Measurements from ENCODE around the gene ZCCHC14. TPM values are rescaled to one million over a fixed set of nuclear protein-coding genes. Genes with fewer than 3 reads are reported as not detected.

The ZCCHC14 gene
- total RNA-seq, 1 experiment from 2014 or later = not detected

DNA sequence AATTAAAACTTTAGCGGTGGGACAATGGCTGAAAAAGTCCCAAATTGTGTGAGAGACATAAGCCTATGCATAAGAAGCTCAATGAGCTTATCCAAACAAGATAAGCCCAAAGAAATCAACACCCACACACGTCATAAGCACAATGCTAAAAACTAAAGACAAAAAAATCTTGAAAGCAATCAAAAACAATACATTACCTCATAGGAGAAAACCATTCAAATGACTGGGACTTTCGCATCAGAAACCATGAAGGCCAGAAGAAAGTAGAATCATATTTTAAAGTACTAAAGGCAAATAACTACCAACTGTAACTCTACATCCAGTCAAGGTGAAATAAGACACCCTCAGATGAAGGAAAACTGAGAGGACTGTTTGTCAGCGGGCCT, 50.2 kb downstream of the ZCCHC14 start:
- no peaks in the 10 kb centered on the region for H3K27me3 ChIP-seq (ENCODE audit: low read length)
- H3K36me3 ChIP-seq (ENCODE audit: insufficient read depth, low read length) = no peaks in the 10 kb centered on the region
- no peak overlapping the region for H3K27ac ChIP-seq (ENCODE audit: low read length)
- no peaks in the 10 kb centered on the region for H3K4me1 ChIP-seq (ENCODE audit: low read length)
- no peak overlapping the region for H2AFZ ChIP-seq (ENCODE audit: low read length)
- no peak for DNase-seq
- no peaks in the 10 kb centered on the region for H3K79me2 ChIP-seq (ENCODE audit: low read length)
- H3K9me3 ChIP-seq (ENCODE audit: low read length) = no peaks in the 10 kb centered on the region
- no peaks in the 10 kb centered on the region for H4K20me1 ChIP-seq (ENCODE audit: insufficient read depth, low read depth, low read length)
- no peak overlapping the region for H3K4me3 ChIP-seq (ENCODE audit: low read length)
- H3K9ac ChIP-seq (ENCODE audit: low read length) = no peak overlapping the region
- no peak overlapping the region for H3K4me2 ChIP-seq (ENCODE audit: low read depth, low read length, poor library complexity, severe bottlenecking)
- no peaks in the 10 kb centered on the region for H3K9me2 ChIP-seq (replicated peaks; ENCODE audit: insufficient read depth, low read length)

DNA sequence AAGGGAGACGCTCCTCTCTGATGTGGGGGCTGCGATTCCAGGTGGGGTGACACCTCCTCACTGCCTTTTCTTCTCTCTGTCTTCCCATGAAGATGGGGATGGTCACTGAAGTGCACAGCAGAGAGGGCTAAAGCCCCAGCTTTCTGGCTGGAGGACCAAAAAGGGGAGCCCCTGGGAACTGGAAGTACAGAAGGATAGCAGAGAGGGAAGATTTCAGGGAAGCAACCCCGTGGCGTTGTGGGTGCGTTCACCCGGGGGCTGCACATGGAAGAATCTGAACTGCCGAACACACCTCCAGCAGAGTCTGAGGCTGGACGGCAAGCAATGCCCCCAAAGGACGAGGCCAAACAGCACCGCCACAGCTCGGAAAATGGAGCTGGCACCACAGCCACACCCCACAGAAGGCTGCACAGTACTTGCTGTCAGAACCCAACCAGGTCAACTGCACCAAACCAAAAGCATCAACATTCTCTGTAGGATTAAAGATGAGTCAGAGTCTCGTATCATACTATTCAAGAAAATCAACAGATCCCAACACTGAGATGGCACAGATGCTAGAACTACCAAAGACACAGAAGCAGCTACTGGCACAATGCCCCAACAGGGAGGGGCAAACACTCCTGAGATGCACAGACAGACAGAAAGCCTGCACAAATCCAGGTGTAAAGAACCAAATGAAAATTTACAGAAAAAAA, 50.8 kb downstream of the ZCCHC14 start:
- Histone ChIP-seq H3K9me2 (replicated peaks; ENCODE audit: insufficient read depth, low read length) (no peaks in the 10 kb centered on the region), H3K9ac (ENCODE audit: low read length) (no peak overlapping the region), H3K27ac (ENCODE audit: low read length) (no peak overlapping the region), H3K4me3 (ENCODE audit: low read length) (no peak overlapping the region), H3K36me3 (ENCODE audit: insufficient read depth, low read length) (no peaks in the 10 kb centered on the region), H3K9me3 (ENCODE audit: low read length) (no peaks in the 10 kb centered on the region), H3K27me3 (ENCODE audit: low read length) (no peaks in the 10 kb centered on the region), H3K79me2 (ENCODE audit: low read length) (no peaks in the 10 kb centered on the region), H2AFZ (ENCODE audit: low read length) (no peak overlapping the region), H3K4me2 (ENCODE audit: low read depth, low read length, poor library complexity, severe bottlenecking) (no peak overlapping the region), H4K20me1 (ENCODE audit: insufficient read depth, low read depth, low read length) (no peaks in the 10 kb centered on the region), H3K4me1 (ENCODE audit: low read length) (no peaks in the 10 kb centered on the region)
- no peak for DNase-seq

DNA sequence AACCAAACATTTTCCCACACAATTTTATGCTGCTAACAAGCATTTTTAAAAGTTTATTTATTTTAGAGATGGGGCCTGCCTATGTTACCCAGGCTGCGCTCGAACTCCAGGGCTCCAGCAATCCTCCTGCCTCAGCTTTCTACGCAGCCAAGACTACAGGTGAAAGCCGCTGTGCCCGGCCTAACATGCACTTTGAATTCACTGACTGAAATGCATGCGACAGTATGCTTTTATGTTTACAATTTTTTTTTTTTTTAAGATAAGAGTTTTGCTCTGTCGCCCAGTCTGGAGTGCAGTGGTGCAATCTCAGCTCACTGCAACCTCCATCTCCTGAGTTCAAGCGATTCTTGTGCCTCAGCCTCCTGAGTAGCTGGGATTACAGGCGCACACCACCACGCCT, 52.9 kb downstream of the ZCCHC14 start:
- no peaks in the 10 kb centered on the region for H3K4me1 ChIP-seq (ENCODE audit: low read length)
- H4K20me1 ChIP-seq (ENCODE audit: insufficient read depth, low read depth, low read length) = no peaks in the 10 kb centered on the region
- no peaks in the 10 kb centered on the region for H3K79me2 ChIP-seq (ENCODE audit: low read length)
- H3K4me3 ChIP-seq (ENCODE audit: low read length) = no peak overlapping the region
- no peaks in the 10 kb centered on the region for H3K36me3 ChIP-seq (ENCODE audit: insufficient read depth, low read length)
- H2AFZ ChIP-seq (ENCODE audit: low read length) = no peak overlapping the region
- H3K9me2 ChIP-seq (replicated peaks; ENCODE audit: insufficient read depth, low read length) = no peaks in the 10 kb centered on the region
- DNase-seq = no peak
- no peaks in the 10 kb centered on the region for H3K9me3 ChIP-seq (ENCODE audit: low read length)
- no peaks in the 10 kb centered on the region for H3K27me3 ChIP-seq (ENCODE audit: low read length)
- H3K4me2 ChIP-seq (ENCODE audit: low read depth, low read length, poor library complexity, severe bottlenecking) = no peak overlapping the region
- no peak overlapping the region for H3K9ac ChIP-seq (ENCODE audit: low read length)
- H3K27ac ChIP-seq (ENCODE audit: low read length) = no peak overlapping the region

DNA sequence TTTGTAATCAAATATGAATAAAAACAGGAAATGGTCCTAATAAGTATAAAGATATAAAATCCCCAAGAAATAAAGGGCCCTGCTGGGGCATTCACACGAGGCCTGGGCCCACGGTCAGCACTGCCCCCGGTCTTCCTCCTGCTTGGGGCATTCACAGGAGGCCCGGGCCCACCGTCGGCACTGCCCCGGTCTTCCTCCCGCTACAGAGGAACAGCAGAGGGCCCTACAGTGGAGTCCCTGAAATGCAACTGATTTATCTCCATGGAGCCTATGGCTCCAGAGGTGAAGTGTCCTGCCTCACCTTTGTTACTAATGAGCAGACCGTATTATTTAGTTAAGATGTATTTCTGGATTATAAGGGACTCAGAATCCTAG, 54.2 kb downstream of the ZCCHC14 start:
- no peak overlapping the region for H3K4me3 ChIP-seq (ENCODE audit: low read length)

DNA sequence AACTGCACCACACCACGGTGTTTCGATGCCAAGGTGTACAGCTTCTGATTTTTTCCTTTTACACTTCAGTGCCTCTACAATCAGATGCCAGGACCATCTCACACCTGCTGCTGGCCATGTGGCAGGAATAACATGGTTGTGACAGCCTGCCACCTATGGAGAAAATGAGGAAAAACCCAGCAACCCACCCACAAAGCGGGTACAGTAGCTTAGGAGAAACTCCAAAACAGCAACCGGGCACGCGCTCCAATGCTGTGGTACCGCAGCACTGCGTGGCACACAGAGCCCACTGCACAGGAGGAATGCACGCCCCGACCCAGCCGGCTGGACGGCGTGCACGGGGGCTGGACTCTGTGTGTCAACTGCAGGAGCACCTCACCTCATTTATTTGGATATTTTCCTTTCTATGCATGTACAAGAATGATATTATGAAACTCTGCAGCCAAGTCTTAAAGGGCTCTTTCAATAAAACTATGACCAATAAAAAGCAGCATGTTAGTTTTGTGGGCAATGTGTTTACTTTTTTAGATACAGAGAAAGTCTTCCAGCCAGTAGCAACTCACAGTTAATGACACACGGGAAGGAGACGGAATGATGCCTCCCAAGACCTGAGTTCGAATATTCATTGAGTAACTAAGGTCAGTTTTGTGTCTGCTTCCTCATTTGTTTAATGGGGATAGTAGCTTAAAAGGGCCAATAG, 54.8 kb downstream of the ZCCHC14 start:
- Histone ChIP-seq H3K4me1 (ENCODE audit: low read length) (no peaks in the 10 kb centered on the region), H3K27ac (ENCODE audit: low read length) (no peak overlapping the region), H3K9ac (ENCODE audit: low read length) (no peak overlapping the region), H3K79me2 (ENCODE audit: low read length) (no peaks in the 10 kb centered on the region), H4K20me1 (ENCODE audit: insufficient read depth, low read depth, low read length) (no peaks in the 10 kb centered on the region), H3K4me2 (ENCODE audit: low read depth, low read length, poor library complexity, severe bottlenecking) (no peak overlapping the region), H2AFZ (ENCODE audit: low read length) (no peak overlapping the region), H3K9me2 (replicated peaks; ENCODE audit: insufficient read depth, low read length) (no peaks in the 10 kb centered on the region), H3K27me3 (ENCODE audit: low read length) (no peaks in the 10 kb centered on the region), H3K9me3 (ENCODE audit: low read length) (no peaks in the 10 kb centered on the region), H3K36me3 (ENCODE audit: insufficient read depth, low read length) (no peaks in the 10 kb centered on the region), H3K4me3 (ENCODE audit: low read length) (no peak overlapping the region)
- no peak for DNase-seq

More for the DNA sequence above, 54.2 kb downstream of the ZCCHC14 start:
- DNase-seq = no peak
- H3K27ac ChIP-seq (ENCODE audit: low read length) = no peak overlapping the region
- H4K20me1 ChIP-seq (ENCODE audit: insufficient read depth, low read depth, low read length) = no peaks in the 10 kb centered on the region
- H2AFZ ChIP-seq (ENCODE audit: low read length) = no peak overlapping the region
- H3K27me3 ChIP-seq (ENCODE audit: low read length) = no peaks in the 10 kb centered on the region
- H3K9me2 ChIP-seq (replicated peaks; ENCODE audit: insufficient read depth, low read length) = no peaks in the 10 kb centered on the region
- H3K9me3 ChIP-seq (ENCODE audit: low read length) = no peaks in the 10 kb centered on the region
- no peak overlapping the region for H3K4me2 ChIP-seq (ENCODE audit: low read depth, low read length, poor library complexity, severe bottlenecking)
- H3K4me1 ChIP-seq (ENCODE audit: low read length) = no peaks in the 10 kb centered on the region
- H3K79me2 ChIP-seq (ENCODE audit: low read length) = no peaks in the 10 kb centered on the region
- no peak overlapping the region for H3K9ac ChIP-seq (ENCODE audit: low read length)
- no peaks in the 10 kb centered on the region for H3K36me3 ChIP-seq (ENCODE audit: insufficient read depth, low read length)

DNA sequence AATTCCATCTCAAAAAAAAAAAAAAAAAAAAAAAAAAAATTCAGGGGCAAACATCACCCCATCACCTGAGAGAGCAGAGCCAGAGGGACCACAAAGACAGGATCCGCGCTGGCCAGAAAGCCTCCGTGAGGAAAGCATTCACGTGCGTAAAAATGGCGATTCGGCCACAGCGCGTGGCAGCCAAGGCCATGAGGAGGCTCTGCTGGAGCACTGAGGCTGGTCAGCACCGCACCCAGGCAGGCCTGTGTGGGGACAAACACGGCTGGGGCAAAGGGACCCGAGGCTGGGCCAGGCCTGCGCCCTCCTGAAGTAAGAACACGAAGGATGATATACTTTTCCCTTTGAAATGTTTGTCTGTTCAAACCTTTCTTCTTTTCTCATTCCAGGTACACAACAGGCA, 55.5 kb downstream of the ZCCHC14 start:
- H3K4me2 ChIP-seq (ENCODE audit: low read depth, low read length, poor library complexity, severe bottlenecking) = no peak overlapping the region
- H3K27ac ChIP-seq (ENCODE audit: low read length) = no peak overlapping the region
- H3K79me2 ChIP-seq (ENCODE audit: low read length) = no peaks in the 10 kb centered on the region
- no peak overlapping the region for H3K4me3 ChIP-seq (ENCODE audit: low read length)
- H3K27me3 ChIP-seq (ENCODE audit: low read length) = no peaks in the 10 kb centered on the region
- DNase-seq = no peak
- H3K4me1 ChIP-seq (ENCODE audit: low read length) = no peaks in the 10 kb centered on the region
- no peaks in the 10 kb centered on the region for H3K36me3 ChIP-seq (ENCODE audit: insufficient read depth, low read length)
- H3K9ac ChIP-seq (ENCODE audit: low read length) = no peak overlapping the region
- H3K9me3 ChIP-seq (ENCODE audit: low read length) = no peaks in the 10 kb centered on the region
- H2AFZ ChIP-seq (ENCODE audit: low read length) = no peak overlapping the region
- no peaks in the 10 kb centered on the region for H4K20me1 ChIP-seq (ENCODE audit: insufficient read depth, low read depth, low read length)
- no peaks in the 10 kb centered on the region for H3K9me2 ChIP-seq (replicated peaks; ENCODE audit: insufficient read depth, low read length)

DNA sequence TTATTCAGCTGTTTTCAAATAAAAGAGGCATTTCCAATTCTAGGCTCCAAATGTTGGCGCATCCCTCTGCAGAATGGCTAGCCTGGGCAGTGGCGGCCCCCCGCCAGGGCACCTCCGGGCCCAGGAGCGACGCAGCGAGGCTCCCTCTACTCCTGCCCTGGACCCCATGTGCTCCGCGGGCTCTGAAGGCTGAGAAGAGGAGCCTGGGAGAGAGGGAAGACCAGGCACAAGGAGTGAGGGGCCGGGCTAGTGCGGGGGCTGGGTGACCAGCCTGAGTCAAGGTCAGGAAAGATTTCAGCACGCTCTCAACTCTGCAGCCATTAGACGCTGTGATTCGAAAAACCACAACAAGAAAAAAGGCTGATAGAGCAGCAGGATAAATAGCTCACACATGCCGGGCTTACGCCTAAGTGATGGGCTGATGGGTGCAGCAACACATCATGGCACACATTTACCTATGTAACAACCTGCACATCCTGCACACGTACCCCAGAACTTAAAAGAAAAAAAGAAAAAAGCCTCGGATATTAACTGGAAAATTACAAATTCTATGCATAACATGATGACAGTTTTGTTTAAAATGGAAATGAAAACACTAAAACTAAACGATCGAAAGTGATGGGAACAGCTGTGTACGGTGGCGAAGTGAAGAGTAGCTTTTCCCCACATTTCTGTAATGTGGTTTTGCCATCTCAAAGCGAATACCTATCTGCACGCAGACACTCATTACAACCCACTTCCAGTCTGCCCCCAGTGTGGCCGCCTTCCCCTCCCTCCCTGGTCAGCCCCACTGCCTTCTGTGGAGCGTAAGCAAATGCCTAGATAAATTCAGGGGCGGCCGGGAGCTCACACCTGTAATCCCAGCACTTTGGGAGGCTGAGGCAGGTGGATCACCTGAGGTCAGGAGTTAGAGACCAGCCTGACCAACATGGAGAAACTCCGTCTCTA, 56.3 kb downstream of the ZCCHC14 start:
- H3K9me2 ChIP-seq (replicated peaks; ENCODE audit: insufficient read depth, low read length) = no peaks in the 10 kb centered on the region
- H3K4me2 ChIP-seq (ENCODE audit: low read depth, low read length, poor library complexity, severe bottlenecking) = no peak overlapping the region
- no peak overlapping the region for H3K27ac ChIP-seq (ENCODE audit: low read length)
- no peak for DNase-seq
- no peaks in the 10 kb centered on the region for H3K9me3 ChIP-seq (ENCODE audit: low read length)
- no peaks in the 10 kb centered on the region for H3K79me2 ChIP-seq (ENCODE audit: low read length)
- H3K9ac ChIP-seq (ENCODE audit: low read length) = no peak overlapping the region
- H3K36me3 ChIP-seq (ENCODE audit: insufficient read depth, low read length) = no peaks in the 10 kb centered on the region
- H3K27me3 ChIP-seq (ENCODE audit: low read length) = no peaks in the 10 kb centered on the region
- no peaks in the 10 kb centered on the region for H3K4me1 ChIP-seq (ENCODE audit: low read length)
- H4K20me1 ChIP-seq (ENCODE audit: insufficient read depth, low read depth, low read length) = no peaks in the 10 kb centered on the region
- H3K4me3 ChIP-seq (ENCODE audit: low read length) = no peak overlapping the region
- no peak overlapping the region for H2AFZ ChIP-seq (ENCODE audit: low read length)

Measured in Karpas-422 (cell line).